ENCODE results near the gene BLNK. TPM values are rescaled to one million over a fixed set of nuclear protein-coding genes. Genes with fewer than 3 reads are reported as not detected.

Gene BLNK
- total RNA-seq, 1 donor from 2014 or later = 11.2 TPM

DNA sequence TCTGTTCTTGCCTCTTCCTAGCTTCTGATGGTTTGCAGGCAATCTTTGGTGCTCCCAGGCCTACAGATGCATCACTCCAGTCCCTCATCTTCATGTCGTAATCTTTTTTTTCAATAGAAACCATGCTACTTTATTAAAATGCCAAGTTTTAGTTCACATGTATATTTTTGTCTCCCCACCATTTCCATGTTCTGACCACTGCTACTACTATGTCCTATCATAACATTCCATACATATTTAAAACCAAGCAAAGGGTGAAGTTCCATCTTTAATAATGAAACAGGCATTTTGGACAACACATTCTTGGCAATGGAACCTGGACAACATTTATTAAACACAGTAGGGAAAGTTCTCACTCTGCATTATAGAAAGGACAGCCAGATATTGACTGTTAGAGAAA, 82.5 kb downstream of the BLNK start:
- no peak overlapping the region for H3K4me3 ChIP-seq
- intact Hi-C loops (cut with DNase I) = no loop called here
- H3K9me3 ChIP-seq = no peaks in the 10 kb centered on the region
- H3K4me1 ChIP-seq = no peaks in the 10 kb centered on the region
- no peak overlapping the region for H3K27ac ChIP-seq
- no peak for DNase-seq
- no peaks in the 10 kb centered on the region for H3K27me3 ChIP-seq (ENCODE audit: low read depth)
- TF ChIP-seq, protein P1, sequence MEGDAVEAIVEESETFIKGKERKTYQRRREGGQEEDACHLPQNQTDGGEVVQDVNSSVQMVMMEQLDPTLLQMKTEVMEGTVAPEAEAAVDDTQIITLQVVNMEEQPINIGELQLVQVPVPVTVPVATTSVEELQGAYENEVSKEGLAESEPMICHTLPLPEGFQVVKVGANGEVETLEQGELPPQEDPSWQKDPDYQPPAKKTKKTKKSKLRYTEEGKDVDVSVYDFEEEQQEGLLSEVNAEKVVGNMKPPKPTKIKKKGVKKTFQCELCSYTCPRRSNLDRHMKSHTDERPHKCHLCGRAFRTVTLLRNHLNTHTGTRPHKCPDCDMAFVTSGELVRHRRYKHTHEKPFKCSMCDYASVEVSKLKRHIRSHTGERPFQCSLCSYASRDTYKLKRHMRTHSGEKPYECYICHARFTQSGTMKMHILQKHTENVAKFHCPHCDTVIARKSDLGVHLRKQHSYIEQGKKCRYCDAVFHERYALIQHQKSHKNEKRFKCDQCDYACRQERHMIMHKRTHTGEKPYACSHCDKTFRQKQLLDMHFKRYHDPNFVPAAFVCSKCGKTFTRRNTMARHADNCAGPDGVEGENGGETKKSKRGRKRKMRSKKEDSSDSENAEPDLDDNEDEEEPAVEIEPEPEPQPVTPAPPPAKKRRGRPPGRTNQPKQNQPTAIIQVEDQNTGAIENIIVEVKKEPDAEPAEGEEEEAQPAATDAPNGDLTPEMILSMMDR (IDR thresholded peaks at IDR 0.05) = no peak
- H3K36me3 ChIP-seq = no peaks in the 10 kb centered on the region
- no peak for ATAC-seq

DNA sequence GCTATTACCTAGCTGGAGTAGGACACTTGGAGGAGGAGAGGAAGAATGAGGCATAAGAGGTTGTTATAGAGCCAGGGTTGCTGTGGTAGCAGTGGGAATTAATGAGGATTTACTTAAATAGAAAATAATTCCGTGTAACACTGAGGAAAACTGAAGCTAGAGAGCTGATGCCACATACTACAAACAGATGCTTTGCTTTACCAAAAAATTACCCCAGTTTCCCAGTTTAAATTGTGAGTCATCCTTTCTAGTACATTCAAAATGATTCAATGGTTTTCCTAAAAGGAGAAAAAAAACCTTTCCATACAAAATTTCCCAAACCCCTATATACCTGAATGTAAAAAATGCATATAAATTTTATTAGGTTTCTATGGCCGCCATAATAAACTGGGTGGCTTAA, 82.9 kb downstream of the BLNK start:
- TF ChIP-seq, protein P1 (IDR thresholded peaks at IDR 0.05) = no peak
- H3K4me3 ChIP-seq = no peak overlapping the region
- H3K36me3 ChIP-seq = no peaks in the 10 kb centered on the region
- no peaks in the 10 kb centered on the region for H3K4me1 ChIP-seq
- DNase-seq (no peak), ATAC-seq (no peak)
- H3K9me3 ChIP-seq = no peaks in the 10 kb centered on the region
- no peaks in the 10 kb centered on the region for H3K27me3 ChIP-seq (ENCODE audit: low read depth)
- intact Hi-C loops (cut with DNase I) = no loop called here
- H3K27ac ChIP-seq = no peak overlapping the region

DNA sequence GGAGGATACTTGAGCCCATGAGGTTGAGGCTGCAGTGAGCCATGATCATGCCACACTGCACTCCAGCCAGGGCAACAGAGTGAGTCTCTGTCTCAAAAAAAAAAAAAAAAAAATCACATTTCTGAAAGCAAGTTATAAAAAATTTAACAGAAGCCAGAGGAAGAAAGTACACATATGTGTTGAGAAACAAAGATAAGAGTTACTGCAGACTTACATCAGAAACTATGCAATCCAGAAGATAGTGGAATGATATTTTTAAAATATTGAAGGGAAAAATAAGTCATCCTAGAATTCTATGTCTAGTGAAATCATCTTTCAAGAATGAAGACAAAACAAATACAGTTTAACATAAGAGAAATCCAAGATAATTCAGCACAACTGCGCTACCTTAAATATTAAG, 94.4 kb downstream of the BLNK start:
- H3K36me3 ChIP-seq = no peaks in the 10 kb centered on the region
- TF ChIP-seq, protein P1 (IDR thresholded peaks at IDR 0.05) = no peak
- no peaks in the 10 kb centered on the region for H3K27me3 ChIP-seq (ENCODE audit: low read depth)
- no peak overlapping the region for H3K27ac ChIP-seq
- no peak for DNase-seq
- H3K4me3 ChIP-seq = no peak overlapping the region
- intact Hi-C loops (cut with DNase I) = no loop called here
- H3K4me1 ChIP-seq = no peaks in the 10 kb centered on the region
- no peak for ATAC-seq
- peaks cover 29% of the 10 kb centered on the region for H3K9me3 ChIP-seq

DNA sequence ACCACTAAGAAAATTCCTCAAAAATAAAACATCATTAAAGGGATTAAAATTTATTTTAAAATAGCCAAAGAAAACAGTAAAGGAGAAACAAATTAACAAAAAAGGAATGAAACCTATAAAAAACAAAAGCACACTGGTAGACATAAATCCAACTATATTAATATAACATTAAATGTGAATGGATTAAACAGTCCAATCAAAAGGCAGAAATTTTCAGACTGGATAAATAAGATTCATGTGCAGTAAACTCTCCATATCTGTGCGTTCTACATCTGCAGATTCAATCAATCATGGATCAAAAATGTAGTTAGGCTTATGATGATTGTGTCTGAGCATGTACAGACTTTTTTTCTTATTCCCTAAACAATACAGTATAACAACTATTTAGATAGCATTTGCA, 98.7 kb downstream of the BLNK start:
- peaks cover 51% of the 10 kb centered on the region for H3K9me3 ChIP-seq
- DNase-seq (no peak), ATAC-seq (no peak)
- intact Hi-C loops (cut with DNase I) = no loop called here
- no peak overlapping the region for H3K4me3 ChIP-seq
- no peak overlapping the region for H3K27ac ChIP-seq
- H3K27me3 ChIP-seq (ENCODE audit: low read depth) = no peaks in the 10 kb centered on the region
- no peaks in the 10 kb centered on the region for H3K4me1 ChIP-seq
- no peaks in the 10 kb centered on the region for H3K36me3 ChIP-seq
- TF ChIP-seq, protein P1 (IDR thresholded peaks at IDR 0.05) = no peak

DNA sequence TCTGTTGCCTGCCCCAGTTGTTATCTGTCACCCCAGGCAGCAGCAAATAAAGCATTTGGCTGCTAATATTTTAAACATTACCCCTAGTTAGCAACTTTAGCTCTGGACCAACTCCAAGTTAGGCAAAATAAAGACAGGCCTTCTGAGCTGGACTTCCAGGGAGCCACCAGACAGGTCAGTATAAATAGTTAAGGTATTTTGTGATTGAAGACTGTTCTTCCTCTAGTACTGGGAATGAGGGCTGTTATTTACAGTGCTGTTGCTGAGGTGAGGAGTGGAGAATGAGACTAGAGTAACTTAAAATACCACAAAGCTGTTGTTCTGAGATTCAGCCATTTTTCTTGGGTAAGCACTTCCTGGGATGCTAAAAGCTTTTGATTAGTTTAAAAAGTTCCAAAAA, 101.1 kb downstream of the BLNK start:
- no peaks in the 10 kb centered on the region for H3K36me3 ChIP-seq
- DNase-seq = no peak
- intact Hi-C loops (cut with DNase I) = no loop called here
- peaks cover 48% of the 10 kb centered on the region for H3K9me3 ChIP-seq
- H3K4me3 ChIP-seq = no peak overlapping the region
- no peak for ATAC-seq
- no peaks in the 10 kb centered on the region for H3K4me1 ChIP-seq
- TF ChIP-seq, protein P1 (IDR thresholded peaks at IDR 0.05) = no peak
- no peak overlapping the region for H3K27ac ChIP-seq
- no peaks in the 10 kb centered on the region for H3K27me3 ChIP-seq (ENCODE audit: low read depth)

DNA sequence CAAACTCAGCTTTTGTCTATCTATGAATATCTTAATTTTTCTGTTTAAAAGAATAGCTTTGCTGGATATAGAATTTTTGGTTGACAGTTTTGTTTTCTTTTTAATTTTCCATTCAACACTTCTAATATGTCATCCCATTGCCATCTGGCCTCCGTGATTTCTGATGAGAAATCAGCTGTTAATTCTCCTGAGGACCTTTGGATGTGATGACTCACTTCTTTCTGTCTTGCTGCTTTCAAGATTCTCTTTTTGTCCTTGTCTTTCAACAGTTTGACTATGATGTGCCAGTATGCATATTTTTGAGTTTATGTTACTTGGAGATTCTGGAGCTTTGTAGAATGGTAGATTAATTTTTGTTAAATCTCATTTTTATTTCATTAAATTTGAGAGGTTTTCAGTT, 102.8 kb downstream of the BLNK start:
- Histone ChIP-seq H3K27ac (no peak overlapping the region), H3K4me1 (no peaks in the 10 kb centered on the region), H3K27me3 (ENCODE audit: low read depth) (no peaks in the 10 kb centered on the region), H3K9me3 (peaks cover 43% of the 10 kb centered on the region), H3K4me3 (no peak overlapping the region), H3K36me3 (no peaks in the 10 kb centered on the region)
- intact Hi-C loops (cut with DNase I) = no loop called here
- TF ChIP-seq, protein P1 (IDR thresholded peaks at IDR 0.05) = no peak
- DNase-seq = no peak
- no peak for ATAC-seq

Data from lower lobe of right lung (tissue), 2 donors.